Activated naive CD4-positive, alpha-beta T cell treated with anti-CD3 and anti-CD28 coated beads, Interleukin-2, amount 10 ng/mL, durations not matched to agents 7 days and 5 days (primary cell): Measurements from ENCODE around the gene DNAJC28.

Source experiments
- CTCF ChIA-PET: fragments of 350-600 bp; sonication (Branson Sonifier 250); formaldehyde crosslinking; loops from one replicate; lab custom pipeline; 2021; ENCODE audit warnings: antibody characterized with exemption; lab: Charles Lee
- DNase-seq: peaks from one replicate; pipeline ENCODE4 v3.0.0-alpha.2; 2020
- H3K27ac Mint-ChIP-seq: one replicate; pipeline ENCODE4 v1.8.0; 2021; ENCODE audit warnings: mild to moderate bottlenecking, moderate library complexity, mixed read lengths
- H3K27me3 Mint-ChIP-seq: one replicate; pipeline ENCODE4 v1.8.0; 2021; ENCODE audit warnings: mild to moderate bottlenecking, mixed read lengths
- H3K36me3 Mint-ChIP-seq: one replicate; pipeline ENCODE4 v1.8.0; 2021; ENCODE audit warnings: mixed read lengths
- H3K4me1 Mint-ChIP-seq: one replicate; pipeline ENCODE4 v1.8.0; 2021; ENCODE audit warnings: mixed read lengths
- H3K4me3 Mint-ChIP-seq: one replicate; pipeline ENCODE4 v1.8.0; 2021; ENCODE audit warnings: mild to moderate bottlenecking, moderate library complexity, mixed read lengths
- H3K9me3 Mint-ChIP-seq: one replicate; pipeline ENCODE4 v1.8.0; 2021; ENCODE audit warnings: mixed read lengths

Gene DNAJC28

GRCh38 chr21:33441489-33442477 lies 49.7 kb downstream of the DNAJC28 start:
- Mint-ChIP-seq H3K9me3 (no peaks in the 10 kb centered on the region), H3K27ac (no peak overlapping the region), H3K27me3 (no peaks in the 10 kb centered on the region), H3K4me3 (no peak overlapping the region), H3K4me1 (peaks cover 8% of the 10 kb centered on the region), H3K36me3 (peaks cover 15% of the 10 kb centered on the region)
- no peak for DNase-seq
- CTCF ChIA-PET, result interaction anchor here (0.7 to 2.9 kb wide), 4 partner anchors 238 to 245 kb away, joined by 3 to 9 read pairs (median 4); no protein-coding TSS in a partner anchor
